Dedifferentiated amniotic fluid mesenchymal stem cell (primary cell): Measurements from ENCODE around the gene DERA.
"Not testable (repeated sequence)": the region's sequence is repeated elsewhere in the genome, so short reads cannot be mapped to it uniquely, and the experiment has no call there.

Source experiments
- DNase-seq: peaks from one replicate; pipeline ENCODE4 v3.0.0-alpha.2; 2016; ENCODE audit errors: extremely low spot score

Gene DERA

DNA sequence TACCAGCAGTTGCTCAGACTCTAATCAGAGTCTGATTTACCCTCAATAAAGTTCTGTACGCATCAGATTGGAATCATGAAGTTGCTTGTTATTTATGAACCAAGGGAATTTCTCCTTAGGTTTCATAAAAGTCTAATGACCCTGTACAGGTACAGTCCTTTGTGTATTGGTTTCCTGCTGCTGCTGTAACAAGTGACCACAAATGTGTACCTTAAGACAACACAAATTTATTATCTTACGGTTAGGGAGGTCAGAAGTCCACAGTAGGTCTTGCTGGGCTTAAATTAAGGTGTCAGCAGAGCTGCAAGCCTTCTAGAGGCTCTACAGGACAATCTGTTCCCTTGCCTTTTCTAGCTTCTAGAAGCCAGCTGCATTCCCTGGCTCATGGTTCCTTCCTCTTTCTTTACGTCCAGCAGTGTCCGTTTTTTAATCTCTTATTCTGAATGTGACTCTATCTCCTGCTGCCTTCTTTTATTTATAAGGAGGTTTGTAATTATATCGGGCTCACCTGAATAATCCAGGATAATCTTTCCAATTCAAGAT lies 6.7 kb upstream of the DERA start:
- DNase-seq, result no peak

DNA sequence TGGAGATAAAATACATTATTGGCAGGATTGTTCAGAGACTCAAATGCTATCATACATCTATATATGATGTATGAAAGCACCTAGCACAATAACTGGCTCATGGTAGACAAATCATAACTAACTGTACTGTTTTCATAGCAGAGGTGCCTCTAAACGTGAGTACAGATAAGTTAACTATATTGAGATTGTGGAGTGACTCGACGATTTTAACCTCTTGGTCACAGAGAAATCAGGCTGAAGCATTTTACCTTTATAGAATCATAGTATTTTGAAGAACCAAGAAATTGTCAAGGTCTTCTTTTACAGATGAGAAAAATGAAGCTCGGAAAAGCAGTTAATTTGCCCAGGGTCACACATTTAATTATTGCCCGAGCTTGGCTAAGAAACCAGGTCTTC lies 666 bp upstream of the DERA start:
- DNase-seq, result no peak

DNA sequence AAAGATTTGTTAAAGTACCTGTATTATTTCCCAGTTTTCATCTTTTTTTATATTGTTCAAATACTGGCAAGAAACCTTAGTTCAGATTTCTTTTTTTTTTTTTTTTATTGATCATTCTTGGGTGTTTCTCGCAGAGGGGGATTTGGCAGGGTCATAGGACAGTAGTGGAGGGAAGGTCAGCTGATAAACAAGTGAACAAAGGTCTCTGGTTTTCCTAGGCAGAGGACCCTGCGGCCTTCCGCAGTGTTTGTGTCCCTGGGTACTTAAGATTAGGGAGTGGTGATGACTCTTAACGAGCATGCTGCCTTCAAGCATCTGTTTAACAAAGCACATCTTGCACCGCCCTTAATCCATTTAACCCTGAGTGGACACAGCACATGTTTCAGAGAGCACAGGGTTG lies 799 bp downstream of the DERA start:
- DNase-seq, result not testable (repeated sequence)

DNA sequence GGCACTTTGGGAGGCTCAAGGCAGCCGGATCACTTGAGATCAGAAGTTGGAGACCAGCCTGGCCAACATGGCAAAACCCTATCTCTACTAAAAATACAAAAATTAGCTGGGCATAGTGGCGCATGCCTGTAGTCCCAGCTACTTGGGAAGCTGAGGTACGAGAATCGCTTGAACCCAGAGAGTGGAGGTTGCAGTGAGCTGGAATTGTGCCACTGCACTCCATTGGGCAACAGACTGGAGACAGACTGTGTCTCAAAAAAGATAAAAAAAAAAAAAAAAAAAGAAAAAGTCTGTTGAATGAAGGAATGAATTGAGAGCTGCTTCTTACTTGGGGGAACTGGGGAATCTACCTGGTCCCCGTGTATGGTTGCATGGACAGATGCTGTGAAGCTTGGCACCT lies 3.0 kb downstream of the DERA start:
- not testable (repeated sequence) for DNase-seq

DNA sequence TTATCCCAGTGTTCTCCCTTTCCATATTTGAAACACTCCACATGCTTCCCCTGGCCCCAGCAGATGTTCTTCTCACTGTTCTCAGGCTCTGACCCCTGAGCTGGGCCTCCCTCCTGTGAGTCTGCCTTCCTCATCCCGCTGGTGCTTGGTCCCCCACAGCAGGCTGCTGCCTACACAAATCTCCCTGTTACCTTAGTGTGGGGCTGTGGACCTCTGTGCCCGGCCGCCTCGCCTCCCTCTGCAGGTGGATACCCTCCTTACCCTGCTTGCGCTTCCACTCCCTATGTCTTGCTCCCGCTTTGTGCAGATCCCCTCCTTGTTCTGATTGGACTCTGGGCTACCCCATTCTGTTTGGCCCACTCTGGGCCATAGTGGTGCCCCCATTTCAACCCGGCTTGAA lies 6.9 kb downstream of the DERA start:
- DNase-seq, result no peak

DNA sequence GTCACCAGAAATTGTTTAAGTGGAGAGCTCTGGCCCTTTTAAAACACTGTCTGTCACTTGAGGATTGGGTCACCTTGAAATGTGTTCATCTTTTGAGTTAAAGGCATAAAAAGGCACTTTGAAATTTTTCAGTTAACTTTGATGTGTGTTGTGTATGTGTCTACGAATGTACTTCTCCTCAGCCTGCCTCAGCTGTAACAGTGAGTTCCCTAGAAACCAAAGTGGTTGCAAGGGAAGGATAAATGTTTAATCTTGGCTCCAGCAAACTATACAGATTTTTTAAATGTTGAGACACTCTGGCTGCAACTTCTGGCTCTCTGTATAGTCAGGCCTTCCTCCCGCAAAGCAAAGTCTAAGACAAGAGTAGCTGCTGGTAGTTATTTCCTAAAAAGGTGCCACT lies 8.3 kb downstream of the DERA start:
- no peak for DNase-seq

DNA sequence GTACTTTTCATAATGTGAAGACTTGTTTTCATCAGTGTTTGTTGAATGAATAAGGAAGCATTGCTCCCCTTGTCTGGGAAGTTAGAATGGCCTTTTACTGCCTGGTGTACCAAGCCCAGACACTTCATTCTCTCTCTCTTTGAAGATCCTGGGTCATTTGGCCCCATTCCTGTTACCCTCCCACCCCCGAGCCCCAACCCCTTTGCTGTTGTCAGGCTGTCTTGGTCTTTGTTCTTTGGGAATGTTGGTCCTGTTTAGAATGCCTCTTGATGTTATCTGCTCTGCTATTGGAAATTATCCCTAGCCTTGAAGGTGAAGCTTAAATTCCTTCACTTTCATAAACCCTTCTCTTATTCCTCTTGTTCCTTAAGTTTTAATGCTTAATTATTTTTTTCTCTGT lies 13.8 kb downstream of the DERA start:
- DNase-seq, result no peak

DNA sequence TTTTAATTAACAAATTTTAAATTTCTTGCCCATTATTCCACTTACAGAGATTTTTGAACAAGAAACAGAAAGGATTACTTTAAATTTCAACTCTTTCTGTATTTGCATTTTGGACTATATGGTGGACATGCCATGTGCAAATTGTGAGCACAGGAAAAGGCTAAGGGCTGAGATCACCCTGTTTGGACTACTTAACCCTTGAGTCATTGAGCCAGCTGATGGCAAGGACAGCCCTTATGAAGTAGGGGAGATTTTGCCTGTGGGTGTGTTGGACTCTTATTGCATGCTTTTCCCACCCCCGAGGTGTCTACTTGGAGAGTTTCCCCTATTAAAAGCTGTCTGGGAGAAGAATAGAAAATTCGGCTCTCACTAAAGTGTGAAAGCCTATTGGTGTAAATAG lies 17.2 kb downstream of the DERA start:
- DNase-seq, result peak; percentile 29

DNA sequence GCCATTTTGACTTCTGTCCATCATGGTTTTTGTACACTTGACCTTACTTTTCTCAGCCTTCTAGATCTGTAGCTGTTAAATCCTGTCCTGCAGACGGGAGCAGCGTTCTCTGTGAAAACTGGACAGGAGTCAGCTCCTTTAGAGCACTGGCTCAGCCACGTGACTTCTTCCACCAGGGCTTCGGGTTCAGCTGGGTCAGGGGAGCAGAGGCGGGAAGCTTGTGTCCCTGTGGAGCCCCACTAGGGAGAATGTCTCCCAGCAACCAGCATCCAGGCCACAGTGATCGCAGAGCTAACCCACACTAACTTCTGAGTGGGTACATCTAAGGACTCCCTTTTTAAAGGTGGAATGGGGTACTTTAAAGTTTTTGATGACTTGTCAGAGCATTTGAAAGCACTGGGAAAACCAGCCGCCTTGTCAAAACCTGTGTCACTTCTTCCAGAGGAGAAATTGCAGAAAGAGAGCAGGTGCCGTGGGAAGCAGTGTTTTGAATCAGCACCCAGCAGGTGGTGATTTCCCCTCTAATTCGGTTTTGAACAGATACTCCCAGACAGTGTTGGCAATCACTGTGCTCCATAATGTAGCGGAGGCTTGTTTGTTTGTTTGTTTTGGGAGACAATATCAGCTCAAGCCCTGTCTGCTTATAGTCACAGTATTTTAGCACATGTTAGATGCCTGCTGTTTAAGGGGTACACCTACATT lies 17.9 kb downstream of the DERA start:
- no peak for DNase-seq

DNA sequence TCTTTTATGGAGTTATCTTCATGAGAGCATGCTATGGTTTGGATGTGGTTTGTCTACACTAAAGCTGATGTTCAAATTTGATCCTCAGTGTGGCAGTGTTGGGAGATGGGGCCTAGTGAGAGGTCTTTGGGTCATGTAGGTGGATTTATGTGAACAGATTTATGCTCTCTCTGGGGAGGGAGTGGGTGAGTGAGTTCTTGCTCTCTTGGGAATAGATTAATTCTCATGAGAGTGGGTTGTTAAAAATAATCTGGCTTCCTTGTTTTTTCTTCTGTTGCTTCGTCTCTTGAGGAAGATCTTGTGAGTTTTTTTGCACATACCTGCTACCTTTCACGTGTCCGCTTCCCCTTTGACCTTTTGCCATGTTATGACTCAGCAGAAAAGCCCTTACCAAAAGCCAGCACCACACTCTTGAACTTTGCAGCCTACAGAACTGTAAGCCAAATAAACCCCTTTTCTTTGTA lies 20.5 kb downstream of the DERA start:
- DNase-seq, result no peak

DNA sequence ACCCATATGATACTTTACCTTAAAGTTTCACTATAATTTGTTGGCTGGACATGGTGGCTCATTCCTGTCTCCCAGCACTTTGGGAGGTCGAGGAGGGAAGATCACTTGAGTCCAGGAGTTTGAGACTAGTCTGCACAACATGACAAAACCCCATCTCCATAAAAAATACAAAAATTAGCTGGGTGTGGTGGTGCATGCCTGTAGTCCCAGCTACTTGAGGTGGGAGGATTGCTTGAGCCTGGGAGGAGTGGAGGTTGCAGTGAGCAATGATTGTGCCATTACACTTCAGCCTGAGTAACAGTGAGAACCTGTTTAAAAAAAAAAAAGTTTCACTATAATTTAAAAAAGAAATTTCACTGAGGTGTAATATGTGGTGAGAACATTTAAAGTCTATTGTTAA lies 21.2 kb downstream of the DERA start:
- no peak for DNase-seq

DNA sequence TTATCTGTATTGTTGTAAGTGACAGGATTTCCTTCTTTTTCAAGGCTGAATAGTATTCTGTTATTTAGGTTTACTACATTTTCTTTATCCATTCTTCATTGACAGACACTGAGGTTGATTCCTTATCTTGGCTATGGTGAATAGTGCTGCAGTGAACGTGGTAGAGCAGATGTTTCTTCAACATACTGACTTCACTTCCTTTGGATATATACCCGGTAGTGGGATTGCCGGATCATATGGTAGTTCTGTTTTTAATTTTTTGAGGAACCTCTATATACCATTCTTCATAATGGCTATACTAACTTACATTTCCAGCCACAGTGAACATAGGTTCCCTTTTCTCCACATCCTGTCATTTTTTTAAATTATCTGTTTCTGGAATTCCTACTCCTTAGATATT lies 21.8 kb downstream of the DERA start:
- no peak for DNase-seq

DNA sequence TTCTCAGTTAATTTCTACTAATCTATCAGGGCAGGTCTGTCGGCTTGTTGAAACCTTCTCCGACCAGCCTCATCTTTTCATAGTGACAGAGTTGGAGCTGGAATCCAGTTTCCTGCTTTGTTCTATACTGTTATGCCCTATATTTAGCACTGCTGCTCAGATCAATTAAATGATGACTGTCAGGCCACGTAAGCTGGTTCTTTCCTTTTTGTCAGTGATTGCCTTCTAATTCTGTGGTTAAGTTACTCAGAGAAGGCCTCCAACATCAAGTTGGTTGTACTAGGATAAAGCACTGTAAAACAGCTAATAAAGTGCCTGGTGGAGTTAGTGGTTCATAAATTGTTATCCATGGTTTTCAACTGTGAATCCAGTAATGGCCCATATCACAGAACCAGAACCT lies 22.6 kb downstream of the DERA start:
- no peak for DNase-seq

DNA sequence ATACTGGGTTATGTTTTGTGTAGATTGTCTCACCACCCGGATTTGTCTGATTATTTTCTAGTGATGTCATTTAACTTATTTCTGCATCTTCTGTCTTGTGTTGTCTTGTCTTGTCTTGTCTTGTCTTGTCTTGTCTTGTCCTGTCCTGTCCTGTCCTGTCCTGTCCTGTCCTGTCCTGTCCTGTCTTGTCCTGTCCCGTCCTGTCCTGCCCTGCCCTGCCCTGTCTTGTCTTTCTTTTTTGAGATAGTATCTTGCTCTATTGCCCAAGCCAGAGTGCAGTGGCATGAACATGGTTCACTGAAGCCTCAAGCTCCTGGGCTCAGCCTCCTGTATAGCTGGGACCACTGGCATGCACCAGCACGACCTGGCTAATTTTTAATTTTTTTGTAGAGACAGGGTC lies 25.6 kb downstream of the DERA start:
- DNase-seq, result no peak

DNA sequence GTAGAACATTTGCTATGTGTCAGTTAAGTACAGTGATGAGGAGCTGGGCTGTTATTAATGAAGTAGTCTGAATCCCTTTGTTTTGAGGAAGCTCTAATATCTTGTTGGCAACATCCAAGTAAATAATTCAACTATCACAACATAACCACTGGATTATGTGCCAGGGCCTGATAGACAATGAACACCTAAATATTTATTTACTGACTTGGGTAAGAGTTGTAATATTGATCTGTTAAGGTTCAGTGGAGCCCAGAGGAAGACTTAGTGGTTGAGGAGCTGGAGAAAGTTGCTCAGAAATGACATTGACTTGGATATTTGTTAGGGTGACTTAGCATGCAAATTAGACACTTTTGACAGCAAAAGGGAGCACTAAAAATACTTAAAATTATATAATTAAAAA lies 26.8 kb downstream of the DERA start:
- no peak for DNase-seq

DNA sequence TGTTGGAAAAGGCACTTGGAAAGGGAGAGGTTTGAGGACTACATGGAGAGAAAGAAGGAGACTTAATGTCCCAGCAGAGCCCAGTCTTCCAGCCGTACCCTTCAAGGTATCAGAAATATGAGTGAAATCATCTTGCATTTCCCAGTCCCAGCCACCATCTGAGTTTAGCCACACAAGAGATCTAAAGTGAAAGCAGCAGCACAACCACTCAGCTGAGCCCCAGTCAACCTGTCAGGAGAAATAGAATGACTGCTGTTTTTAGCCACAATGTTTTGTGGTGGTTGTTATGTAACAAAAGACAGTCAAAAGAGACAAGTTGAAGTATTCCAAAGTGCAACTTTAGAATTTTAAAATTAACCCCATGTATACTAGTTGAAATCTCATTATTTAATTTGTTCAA lies 28.0 kb downstream of the DERA start:
- no peak for DNase-seq

DNA sequence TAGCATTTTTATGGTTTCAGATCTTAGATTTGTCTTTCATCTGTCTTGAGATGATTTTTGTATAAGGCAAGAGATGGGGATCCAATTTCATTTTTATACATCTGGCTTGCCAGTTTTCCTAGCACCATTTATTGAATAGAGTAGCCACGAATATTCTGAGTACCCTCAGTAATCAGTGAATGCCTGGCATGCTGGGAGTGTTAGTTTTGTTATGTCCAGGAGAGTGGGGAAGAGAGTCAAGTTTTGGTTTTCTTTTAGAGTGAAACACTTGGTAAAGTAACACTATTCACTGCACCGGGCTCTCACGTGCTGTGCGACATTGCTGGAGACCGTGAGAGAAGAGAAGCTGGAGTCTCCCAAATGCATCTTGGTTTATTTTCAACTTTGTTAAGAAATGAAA lies 31.3 kb downstream of the DERA start:
- no peak for DNase-seq

DNA sequence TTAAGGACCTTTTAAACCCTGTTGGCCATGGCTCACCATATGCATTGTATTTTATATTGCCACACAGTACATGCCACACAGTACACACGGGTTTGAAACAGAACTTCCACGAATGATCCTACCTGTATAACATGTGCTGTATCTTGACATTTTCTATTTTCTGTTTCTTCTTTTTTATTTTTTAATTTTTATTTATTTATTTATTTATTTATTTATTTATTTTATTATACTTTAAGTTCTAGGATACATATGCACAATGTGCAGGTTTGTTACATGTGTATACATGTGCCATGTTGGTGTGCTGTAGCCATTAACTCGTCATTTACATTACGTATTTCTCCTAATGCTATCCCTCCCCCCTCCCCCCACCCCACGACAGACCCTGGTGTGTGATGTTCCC lies 32.4 kb downstream of the DERA start:
- DNase-seq, result not testable (repeated sequence)

DNA sequence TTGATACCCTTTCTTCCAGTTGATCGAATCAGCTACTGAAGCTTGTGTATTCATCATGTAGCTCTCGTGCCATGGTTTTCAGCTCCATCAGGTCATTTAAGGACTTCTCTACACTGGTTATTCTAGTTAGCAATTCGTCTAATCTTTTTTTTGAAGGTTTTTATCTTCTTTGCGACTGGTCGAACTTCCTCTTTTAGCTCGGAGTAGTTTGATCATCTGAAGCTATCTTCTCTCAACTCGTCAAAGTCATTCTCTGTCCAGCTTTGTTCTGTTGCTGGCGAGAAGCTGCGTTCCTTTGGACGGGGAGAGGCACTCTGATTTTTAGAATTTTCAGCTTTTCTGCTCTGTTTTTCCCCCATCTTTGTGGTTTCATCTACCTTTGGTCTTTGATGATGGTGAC lies 37.3 kb downstream of the DERA start:
- not testable (repeated sequence) for DNase-seq

DNA sequence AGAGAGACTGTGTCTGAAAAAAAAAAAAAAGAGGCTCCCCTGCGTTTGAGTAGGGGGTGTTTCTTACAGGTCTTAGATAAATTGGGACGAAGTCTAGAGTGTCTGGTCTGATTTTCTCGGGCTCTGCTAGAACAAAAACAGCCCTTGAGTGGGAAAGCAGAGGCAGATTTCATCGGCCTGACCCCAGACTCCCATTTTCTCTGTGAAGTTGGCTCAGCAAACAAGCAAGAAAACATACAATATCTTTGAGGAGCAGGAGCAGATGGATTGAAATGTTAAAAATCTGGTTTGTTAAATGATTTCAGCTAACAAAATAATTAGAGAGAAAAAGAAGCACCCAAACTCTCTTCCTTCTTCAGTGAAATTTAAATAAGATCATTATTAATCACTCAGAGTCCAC lies 44.1 kb downstream of the DERA start:
- DNase-seq, result no peak

DNA sequence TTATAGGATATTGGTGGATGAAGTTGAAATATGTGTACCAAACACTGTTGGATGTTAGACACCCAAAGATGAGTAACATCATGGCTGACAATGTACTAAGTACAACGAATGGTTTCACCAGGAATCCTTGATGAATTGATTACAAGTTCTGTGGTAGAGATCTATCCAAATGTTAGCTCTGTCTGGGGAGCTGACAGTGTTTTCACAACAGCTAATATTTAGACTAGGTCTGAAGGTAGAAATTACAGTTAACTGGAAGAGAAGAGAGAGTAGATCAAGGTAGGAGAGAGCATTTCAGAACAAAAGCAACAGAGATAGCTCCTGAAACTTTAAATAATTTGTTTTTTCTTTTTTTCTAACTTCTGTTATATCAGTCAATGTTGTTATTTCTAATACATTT lies 44.9 kb downstream of the DERA start:
- DNase-seq, result no peak

DNA sequence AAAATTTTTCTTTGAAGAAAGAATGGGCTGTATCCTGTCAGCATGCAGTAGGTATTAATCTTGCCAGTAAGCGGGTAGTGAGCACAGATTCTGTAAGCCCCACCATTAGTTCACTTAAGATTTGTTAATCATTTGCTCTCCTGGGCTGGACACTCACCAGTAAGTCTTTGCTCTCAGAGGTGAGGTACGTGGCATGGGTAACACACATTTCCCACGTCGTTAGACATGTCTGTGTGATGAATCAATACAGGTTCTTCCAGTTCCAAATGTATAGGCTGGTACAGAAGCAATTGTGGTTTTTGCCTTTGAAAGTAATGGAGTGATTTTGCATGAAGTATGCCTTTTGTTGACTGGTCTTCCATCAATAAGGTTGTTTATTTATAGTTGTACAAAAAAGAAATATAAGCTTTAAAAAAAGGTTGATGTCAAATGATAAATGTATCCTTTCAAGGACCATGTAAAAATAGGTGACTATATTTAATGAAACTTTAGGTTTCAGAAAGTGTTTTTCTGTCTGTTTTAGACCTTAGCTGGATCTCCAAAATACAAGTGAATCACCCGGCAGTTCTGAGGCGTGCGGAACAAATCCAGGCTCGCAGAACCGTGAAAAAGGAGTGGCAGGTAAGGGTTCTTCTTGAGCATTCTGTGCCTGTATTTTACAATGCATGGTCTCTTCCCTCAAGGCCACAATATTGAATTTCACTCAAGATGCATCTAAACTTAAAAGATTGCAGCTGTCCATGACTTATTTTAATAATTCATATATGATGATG lies 45.5 kb downstream of the DERA start:
- DNase-seq, result no peak

DNA sequence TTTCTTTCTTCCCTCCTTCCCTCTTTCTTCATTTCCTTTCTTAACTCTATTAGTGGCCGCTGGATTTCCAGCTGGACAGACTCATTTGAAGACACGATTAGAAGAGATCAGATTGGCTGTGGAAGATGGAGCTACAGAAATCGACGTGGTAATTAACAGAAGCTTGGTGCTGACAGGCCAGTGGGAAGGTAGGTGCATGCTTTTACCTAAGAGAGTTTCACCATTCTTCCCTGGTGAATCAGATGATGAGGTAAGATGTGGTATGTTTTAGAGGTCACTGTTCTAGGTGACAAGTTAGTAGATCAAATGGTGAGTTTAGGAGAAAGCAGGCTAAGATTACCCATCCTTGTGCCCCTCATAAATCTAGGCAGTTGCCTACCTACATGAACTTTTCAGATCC lies 51.6 kb downstream of the DERA start:
- DNase-seq, result no peak
